Measurements from ENCODE around the gene NEDD4L.

Gene NEDD4L

GRCh38 chr18:58093311-58093803, 49.3 kb downstream of the NEDD4L start:
- DNase-seq (ENCODE audit: low read depth, low spot score) = no peak

DNA sequence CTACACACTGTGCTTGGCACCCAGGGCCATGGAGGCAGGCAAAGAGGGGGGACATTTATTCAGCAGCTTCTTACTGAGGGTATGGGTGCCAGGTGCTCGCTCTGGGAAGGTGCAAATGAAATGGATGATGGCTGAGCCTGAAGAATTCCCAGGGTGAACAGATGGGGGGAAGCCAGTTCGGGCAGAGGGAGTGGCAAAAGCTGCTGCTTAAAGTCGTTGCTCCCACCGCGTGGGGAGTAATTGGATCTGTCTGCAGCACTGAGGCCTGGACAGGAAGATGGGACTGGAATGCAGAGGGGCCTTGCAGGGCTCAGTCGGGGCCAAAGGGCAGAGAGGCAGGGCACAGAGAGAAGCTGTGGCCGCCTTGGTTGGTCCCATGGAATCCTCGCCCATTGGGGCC, 51.2 kb downstream of the NEDD4L start:
- DNase-seq (ENCODE audit: low read depth, low spot score) = no peak

DNA sequence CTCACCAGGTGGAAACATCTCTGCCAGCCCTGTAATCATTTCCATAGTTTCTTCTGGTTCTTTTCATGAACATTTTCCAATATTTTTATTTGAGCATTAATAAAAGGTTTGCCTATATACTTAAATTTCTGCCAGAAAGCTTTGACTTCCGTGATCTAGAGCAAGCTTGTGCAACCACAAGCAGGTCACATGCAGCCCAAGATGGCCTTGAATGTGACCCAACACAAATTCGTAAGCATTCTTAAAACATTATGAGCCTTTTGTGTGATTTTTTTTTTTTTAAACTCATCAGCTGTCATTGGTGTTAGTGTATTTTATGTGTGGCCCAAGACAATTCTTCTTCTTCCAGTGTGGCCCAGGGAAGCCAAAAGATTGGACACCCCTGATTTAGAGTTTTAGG, 51.6 kb downstream of the NEDD4L start:
- DNase-seq (ENCODE audit: low read depth, low spot score) = no peak

GRCh38 chr18:58096658-58097057, 52.6 kb downstream of the NEDD4L start:
- DNase-seq (ENCODE audit: low read depth, low spot score) = no peak

GRCh38 chr18:58097121-58097906, 53.3 kb downstream of the NEDD4L start:
- no peak for DNase-seq (ENCODE audit: low read depth, low spot score)

GRCh38 chr18:58097907-58098166, 53.8 kb downstream of the NEDD4L start:
- DNase-seq (ENCODE audit: low read depth, low spot score) = no peak

DNA sequence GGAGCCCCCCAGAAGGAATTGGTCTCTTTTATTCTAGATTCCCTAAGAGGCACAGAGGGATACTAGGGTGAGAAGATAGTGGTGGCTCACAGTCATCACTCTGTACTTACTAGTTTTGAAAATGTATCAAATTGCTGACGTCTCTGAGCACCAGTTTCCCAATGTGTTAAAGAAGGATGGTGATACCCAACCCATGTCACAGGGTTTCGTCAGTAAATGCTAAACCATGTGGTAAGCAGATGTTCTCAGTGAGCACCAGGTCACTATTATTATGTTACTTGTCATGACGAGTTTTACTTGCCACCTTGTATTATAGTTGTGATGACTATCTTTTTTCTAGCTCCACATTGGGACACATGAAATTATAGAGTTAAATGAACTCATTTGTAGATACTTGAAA, 54.7 kb downstream of the NEDD4L start:
- DNase-seq (ENCODE audit: low read depth, low spot score) = no peak

GRCh38 chr18:58100154-58100553, 56.1 kb downstream of the NEDD4L start:
- DNase-seq (ENCODE audit: low read depth, low spot score) = no peak

DNA sequence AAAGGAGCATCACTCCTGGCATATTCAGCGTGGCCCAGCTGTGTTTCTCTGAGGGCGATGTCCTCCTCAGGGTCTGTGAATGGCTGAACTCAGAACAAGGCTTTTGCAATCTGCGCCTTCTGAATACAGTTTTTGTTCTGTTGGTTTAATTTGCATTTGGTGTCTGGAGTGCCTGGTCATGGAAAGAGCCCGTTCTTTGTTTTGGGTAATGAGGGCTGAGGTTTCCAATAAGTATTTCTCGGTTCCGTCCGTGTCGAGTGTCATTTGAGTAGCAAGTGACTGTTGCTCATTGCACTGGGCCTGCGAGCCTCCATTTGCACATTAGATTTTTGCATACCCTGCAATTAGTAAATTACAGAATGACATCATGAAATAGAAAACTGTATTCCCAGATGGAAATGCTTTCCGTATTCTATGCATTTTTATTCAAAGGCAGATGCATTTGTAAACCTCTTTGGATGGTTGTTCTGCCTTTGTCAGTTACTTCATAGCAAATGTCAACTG, 57.3 kb downstream of the NEDD4L start:
- DNase-seq (ENCODE audit: low read depth, low spot score) = no peak

DNA sequence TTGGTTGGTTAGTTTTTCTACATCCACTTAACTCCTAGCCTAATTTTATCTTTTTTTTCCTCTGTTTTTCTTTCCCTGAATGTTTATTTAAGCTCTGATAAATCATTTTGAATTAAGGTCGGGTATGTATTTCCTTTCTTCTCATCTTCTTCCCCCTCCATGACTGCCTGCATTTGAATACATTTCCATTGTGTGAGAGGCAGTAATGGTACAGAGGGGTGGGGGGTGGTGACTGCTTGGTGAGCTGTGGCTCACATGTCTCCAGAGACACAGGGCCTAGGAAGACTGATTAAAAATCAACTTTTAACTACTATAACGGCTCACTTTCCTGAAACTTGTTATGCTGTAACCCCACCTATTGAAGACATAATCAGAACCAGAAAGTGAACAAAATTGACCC, 58.0 kb downstream of the NEDD4L start:
- DNase-seq (ENCODE audit: low read depth, low spot score) = no peak

DNA sequence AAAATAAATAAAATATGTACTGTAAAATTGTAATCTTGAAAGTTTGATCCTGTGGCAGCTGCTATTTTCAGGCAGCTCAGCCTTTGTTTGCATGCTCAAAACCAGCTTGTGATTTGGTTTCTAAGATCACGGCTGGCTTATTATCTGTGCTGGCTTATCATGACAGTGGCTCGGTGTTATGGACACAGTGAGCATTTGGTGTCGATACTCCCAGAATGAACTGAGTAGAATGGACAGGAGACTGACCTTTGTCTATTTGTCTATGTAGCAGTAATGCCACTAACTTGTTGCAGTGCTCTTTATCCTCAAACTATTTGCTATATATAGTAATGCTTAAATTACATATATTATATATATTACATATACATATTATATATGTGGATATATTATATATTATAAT, 58.8 kb downstream of the NEDD4L start:
- DNase-seq (ENCODE audit: low read depth, low spot score) = no peak

- DNase-seq (ENCODE audit: low read depth, low spot score) = no peak
These were observed 59.4 kb downstream of the NEDD4L start for GRCh38 chr18:58103339-58103985.

- DNase-seq (ENCODE audit: low read depth, low spot score) = no peak
These were observed 60.1 kb downstream of the NEDD4L start for GRCh38 chr18:58104096-58104495.

- DNase-seq (ENCODE audit: low read depth, low spot score) = no peak
These were observed 61.3 kb downstream of the NEDD4L start for GRCh38 chr18:58105206-58105887.

DNA sequence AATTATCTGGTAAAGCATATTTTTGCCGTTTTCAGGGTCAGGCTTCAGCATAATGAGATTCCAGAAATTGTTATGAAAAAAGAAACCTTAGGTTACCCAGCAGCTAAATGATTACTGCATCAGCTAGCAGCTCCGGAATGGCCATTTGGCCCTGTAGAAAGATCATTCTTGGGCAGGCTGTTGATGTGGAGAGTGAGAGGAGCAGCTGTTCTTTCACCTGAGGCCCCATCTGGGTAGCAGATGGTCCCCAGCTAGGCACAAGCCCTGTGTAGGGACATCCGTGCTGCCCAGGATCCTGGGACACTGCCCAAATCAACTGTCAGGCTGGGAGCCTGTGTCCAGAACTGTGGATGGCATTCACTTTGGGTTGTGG, 61.8 kb downstream of the NEDD4L start:
- DNase-seq (ENCODE audit: low read depth, low spot score) = no peak

DNA sequence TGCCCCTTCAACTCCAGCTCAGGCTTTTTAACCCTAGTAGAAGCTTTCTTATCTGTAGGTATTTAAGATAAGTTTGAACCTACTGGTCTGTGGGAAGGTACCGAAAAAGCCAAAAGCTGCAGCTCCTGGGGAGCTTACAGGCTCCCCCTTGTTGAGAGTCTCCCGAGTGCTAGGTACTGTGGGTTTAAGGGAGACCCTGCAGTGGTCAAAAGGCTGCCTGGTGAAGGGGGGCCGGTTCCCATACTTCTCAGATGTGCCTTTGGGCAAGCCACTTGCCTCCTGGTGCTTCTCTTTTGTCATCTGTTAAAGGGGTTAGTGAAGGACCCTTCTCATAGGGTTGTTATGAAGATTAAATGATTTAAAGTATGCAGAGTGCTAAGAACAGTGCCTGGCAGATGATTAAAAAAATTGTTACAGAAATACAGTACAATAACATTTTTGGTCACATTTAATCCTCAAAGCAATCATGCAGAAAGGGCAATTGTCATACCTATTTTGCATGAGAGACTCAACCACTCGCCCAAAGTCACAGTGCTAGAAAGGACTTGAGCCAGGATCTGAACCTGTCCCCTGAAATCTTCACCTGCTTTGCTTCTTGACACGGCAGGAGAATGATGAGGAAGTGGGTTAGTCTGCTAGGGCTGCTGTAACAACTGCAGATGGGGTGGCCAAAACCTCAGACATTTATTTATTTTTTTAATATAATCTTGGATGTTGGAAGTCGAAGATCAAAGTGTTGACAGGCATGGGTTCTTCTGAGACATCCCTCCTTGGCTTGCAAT, 62.5 kb downstream of the NEDD4L start:
- DNase-seq (ENCODE audit: low read depth, low spot score) = no peak

- no peak for DNase-seq (ENCODE audit: low read depth, low spot score)
These were observed 65.2 kb downstream of the NEDD4L start for GRCh38 chr18:58109256-58109655.

GRCh38 chr18:58110398-58110797, 66.4 kb downstream of the NEDD4L start:
- DNase-seq (ENCODE audit: low read depth, low spot score) = no peak

DNA sequence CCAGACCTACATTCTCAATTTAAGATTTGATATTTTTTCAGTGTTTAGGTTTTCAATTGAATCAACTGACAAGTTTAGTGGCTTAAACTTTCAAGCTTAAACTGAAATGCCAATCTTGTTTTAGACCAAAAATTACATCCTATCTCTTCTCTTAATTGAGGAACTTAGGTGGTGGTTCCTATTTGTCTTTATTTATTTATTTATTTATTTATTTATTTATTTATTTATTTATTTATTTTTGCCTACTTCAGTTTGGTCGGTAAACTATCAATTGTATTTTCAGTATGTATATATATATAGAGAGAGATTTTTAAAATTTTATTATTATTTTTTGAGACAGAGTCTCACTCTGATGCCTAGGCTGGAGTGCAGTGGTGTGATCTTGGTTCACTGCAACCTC, 68.1 kb downstream of the NEDD4L start:
- no peak for DNase-seq (ENCODE audit: low read depth, low spot score)

GRCh38 chr18:58113337-58113736, 69.3 kb downstream of the NEDD4L start:
- no peak for DNase-seq (ENCODE audit: low read depth, low spot score)

DNA sequence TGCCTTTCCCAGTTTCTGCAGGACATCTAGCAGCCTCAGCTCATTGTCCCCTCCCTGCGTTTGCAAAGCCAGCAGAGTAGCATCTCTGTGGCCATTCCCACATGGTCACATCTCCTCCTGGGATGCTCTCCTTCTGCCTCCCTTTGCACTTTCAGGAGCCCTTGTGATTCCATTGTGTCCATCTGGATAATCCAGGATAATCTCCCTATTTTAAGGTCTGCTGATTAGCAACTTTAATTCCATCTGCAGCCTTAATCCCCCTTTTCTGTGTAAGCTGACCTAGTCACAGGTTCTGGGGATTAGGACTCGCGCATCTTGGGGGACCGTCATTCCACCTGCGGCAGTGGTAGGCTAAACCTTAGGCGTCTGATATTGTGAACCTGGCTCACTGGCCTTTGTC, 70.7 kb downstream of the NEDD4L start:
- no peak for DNase-seq (ENCODE audit: low read depth, low spot score)

- DNase-seq (ENCODE audit: low read depth, low spot score) = no peak
These were observed 72.8 kb downstream of the NEDD4L start for GRCh38 chr18:58116818-58117217.
